ENCODE data around the gene GABRA1.

GABRA1 gene

DNA sequence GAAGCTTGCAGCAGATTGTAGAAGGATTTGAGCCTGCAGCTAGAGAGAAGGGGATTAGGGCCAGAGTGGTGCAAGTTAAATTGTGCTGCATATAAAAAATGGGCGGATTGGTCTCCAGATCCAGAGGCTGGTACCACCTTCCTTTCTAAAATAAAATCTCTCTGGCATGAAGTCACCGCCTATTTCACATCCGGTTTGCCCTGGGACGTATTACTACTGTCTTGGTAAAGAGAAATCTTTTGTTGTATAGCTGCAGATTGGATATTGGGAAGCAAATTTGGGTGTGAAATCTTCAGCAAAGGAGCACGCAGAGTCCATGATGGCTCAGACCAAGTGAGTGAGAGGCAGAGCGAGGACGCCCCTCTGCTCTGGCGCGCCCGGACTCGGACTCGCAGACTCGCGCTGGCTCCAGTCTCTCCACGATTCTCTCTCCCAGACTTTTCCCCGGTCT, at the start of gene GABRA1:
Gene GABRA1, plus strand, starts transcription at position 180 of the 451 bp plus-strand sequence. CDS start 2,691 bp downstream, outside the sequence.
- FAIRE-seq: no peak

DNA sequence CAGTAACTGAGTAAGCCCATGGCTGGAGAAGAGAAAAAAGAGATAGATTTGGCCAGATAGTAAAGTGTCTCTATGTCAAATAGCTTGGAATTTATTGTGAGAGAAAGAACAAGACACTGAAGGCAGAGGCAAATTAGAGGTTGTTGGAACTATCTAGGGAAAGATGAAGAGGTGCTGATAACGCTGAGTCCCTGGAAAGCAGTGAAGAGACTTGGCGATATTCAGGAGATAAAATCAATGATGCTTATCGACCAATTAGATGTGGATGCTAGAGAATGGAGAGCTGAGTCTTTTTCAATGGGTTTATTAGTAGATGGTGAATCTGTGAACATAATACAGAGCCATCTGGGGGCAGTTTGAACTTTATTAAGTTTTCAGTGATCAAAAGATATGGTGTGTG, 48.6 kb upstream of the GABRA1 start:
- FAIRE-seq: no peak

DNA sequence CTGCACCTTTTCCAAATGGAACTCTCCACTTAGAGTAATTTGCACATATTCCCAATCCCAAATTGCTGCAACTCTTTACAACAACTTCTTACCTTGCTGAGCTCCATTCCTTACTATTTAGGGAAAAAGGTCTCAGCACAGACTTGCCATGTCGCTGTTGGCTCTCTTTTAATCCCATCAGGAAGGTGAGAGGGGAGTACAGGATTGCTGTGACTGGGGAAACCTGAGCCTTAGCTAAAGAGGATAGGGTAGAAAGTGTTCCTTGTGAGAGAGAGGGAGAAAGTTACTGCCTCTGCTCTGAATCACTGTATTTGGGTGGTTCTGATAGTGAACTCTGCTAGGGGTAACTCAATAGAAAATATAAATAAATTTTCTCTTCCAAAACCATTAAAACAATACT, 43.7 kb upstream of the GABRA1 start:
- FAIRE-seq: no peak

DNA sequence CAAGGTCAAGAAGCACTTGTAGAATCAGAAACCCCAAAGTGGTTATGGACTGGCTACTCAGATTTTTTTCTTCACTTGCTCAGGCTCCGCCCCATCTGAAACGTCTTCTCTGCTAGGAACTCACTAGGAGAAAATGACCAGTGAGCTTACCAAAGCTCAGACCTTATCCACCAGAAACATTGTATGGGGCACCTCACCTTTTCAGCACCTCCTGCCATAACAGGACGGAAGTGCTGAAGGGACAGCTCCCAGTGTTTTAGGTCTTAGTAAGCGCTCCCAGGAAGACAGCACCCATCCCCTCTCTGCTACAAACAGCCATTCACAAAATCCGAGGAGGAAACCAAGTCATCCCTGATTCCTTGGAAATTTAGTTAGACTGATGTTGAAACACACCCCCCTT, 1.2 kb upstream of the GABRA1 start:
- no peak for FAIRE-seq

DNA sequence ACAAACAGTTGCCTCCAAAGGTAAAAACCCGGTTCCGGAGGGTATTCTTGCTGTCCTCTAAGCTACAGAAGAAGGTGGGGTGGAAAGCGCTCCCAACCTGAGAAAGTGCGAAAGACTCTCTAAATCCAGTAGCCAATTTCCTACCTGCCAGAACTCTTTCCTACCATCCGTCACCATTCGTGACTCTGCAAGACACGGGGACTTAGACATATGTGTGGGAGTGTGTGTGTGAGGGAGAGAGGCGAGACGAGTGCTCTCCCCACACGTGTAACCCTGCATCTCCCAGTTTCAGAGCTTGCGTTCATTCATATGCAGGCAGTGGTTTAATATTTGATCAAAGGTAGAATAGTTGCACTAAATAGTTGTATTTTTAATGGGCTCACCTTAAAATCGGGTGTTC, 473 bp upstream of the GABRA1 start:
- no peak for FAIRE-seq

DNA sequence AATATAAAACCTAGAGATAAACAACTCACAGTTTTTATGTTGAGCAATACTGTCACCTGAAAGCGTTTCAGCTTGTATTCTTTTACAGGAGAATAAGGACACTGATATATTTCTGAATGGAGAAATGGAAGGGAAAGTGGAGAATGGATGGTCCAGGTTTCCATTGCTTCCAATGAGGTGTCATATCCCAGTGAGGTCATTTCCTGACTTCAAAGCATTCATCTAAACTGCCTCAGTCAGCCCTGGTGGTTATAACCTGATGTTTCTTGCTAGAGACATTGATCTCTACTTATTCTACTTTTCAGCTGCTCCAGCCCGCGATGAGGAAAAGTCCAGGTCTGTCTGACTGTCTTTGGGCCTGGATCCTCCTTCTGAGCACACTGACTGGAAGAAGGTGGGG, 2.6 kb downstream of the GABRA1 start:
- no peak for FAIRE-seq

DNA sequence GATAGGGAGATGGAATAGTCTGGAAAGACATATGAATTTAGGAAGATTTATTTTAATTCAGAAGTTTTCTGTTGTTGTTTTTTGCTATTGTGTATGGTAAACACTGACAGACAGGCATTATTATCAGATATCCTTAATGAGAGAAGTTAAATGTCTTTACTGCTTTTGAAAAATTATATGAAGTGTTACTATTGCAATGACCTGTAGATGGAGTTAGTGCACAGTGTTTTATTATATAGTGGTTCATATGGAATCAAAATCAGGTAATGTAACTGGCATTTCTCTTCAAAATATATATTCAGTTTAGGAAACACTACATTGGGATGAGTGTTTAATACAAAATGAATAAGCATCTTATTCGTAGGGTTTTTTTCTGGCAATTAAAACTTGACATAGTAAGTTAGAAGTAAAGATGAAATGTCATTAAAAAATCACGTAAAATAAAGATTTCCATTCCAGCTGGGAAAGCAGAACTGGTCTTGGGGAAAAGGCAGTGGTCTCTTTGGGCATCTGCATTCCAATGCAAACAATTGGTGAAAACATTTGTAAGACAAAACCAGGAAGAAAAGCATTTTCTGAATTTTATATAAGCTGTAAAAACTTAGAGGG, 3.9 kb downstream of the GABRA1 start:
- peak; percentile 82 for FAIRE-seq

DNA sequence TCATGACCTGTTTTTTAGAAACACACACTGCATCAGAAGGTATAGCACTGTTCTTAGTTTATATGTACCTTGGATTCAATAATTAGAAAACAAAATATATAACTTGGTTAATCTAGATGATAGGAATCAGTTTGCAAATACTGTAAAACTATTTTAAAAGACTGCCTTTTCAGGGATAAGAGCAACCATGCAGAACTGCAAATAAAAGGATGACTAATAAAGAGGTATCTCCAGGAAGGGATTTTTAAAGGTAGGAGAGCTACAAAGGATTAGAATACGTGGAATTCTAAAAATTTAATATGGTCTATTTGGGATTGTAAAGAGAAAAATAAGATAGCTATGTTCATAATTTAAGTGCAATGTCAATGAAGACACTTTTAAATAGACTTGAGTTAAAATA, 9.4 kb downstream of the GABRA1 start:
- FAIRE-seq: no peak

DNA sequence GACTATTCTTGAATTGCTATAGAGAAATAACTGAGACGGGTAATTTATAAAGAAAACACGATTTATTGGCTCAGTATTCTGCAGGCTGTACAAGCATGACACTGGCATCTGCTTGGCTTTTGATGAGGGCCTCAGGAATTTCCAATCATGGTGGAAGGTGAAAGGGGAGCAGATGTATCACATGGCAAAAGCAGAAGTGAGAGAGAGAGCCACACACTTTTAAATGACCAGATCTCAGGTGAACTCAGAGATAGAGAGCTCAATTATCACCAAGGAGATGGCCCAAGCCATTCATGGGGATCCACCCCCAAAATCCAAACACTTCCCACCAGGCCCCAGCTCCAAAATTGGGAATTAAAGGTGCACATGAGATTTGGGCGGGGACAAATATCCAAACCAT, 15.3 kb downstream of the GABRA1 start:
- no peak for FAIRE-seq

DNA sequence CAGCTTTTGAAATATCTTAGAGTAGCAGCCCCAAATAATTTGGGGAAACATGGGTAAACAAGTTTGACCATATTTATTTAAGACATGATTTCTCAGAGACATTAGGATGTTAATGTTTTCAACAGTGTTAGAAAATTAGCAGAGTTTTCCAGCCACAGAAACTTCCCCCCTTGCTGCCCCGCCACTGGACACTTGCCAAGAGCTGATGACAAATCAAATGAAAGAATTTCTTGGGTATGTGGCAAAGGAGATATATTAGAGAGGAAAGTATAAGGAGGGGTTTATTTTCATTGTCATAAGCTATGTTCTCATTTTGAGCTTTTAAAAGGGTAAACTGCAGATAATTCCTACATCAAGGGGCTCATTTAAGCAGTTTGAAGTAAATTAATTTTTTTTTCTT, 15.9 kb downstream of the GABRA1 start:
- FAIRE-seq: no peak

DNA sequence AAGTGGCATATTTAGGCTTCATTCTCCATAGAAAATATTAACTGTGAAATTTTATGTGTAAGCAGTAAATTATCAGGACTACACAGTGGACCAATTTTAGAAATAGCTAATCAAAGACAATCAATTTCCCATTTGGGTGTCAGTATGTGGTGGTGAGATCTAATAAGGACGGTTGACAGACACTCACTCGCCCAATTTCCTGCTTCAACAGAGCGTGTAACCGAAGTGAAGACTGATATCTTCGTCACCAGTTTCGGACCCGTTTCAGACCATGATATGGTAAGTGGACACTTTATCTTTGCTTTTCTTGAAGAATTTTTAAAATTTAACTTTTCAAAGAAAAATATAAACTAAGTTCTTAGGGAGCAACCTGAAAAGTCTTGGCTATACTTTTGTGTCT, 17.6 kb downstream of the GABRA1 start:
- FAIRE-seq: no peak

DNA sequence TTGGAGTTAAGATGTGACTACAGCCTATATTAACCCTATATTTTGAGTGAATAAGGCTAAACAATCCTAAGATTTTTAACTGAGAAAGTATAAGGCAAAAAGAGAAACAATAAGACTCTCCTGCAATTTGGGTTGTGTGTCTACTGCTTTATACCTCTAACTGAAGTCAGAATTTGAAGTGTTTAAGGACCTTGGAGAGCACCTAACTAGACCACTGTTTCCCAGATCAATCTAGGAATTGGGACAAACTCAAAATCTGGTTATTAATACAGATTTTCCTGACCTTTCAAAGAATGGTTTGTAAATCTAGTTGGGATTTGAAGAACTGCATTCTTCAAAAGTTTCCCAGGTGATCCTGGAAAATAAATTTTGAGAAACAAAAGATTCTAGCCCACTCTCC, 42.1 kb downstream of the GABRA1 start:
- no peak for FAIRE-seq

DNA sequence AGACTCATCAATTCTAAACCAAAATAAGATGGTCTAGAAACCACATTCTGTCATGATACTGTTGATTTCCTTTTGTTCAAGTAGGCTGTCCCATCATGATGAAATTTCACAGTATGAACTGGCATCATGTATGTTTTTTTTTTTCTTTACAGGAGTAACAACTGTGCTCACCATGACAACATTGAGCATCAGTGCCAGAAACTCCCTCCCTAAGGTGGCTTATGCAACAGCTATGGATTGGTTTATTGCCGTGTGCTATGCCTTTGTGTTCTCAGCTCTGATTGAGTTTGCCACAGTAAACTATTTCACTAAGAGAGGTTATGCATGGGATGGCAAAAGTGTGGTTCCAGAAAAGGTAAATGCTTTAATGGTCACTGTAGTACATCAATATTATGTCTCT, 47.6 kb downstream of the GABRA1 start:
- FAIRE-seq: no peak

DNA sequence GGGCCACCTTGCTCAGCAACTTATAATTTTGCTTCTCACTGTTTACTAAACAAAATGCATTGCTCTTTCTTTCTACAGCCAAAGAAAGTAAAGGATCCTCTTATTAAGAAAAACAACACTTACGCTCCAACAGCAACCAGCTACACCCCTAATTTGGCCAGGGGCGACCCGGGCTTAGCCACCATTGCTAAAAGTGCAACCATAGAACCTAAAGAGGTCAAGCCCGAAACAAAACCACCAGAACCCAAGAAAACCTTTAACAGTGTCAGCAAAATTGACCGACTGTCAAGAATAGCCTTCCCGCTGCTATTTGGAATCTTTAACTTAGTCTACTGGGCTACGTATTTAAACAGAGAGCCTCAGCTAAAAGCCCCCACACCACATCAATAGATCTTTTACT, 49.1 kb downstream of the GABRA1 start:
- no peak for FAIRE-seq

DNA sequence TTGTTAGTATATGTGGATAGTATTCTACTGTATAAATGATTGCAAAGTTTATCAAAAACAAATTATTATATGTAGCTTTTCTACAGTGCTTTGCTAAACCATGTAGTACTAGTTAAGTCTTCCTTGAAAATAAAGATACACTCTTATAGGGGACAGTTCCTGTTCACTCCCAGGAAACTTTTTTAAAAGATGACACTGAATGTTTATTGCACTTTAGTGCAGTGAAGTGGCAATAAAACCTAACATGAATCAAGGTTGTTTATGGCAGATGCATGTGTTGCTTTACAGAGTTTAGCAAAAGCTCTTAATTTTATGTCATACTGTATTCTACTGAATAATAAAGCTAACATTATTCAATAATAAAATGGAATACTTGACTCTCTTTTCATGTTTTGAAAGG, 51.7 kb downstream of the GABRA1 start:
- no peak for FAIRE-seq

DNA sequence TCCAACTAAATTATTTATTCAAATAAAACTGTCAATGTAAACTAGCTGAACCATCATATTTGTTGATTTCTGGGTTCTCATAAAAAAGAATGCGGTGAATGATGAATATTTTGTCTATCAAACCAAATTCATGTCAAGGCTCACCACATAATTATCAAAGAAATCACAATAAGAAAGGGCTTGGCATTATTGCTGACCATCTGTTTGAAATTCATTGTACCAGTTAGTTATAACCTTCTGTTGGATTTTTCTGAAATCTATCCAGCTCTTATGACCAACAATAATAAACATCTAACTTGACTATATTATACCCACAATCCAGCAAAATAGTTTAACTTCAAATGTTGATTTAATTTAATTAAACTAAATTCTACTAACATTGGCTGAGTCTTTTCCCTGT, 53.1 kb downstream of the GABRA1 start:
- no peak for FAIRE-seq

DNA sequence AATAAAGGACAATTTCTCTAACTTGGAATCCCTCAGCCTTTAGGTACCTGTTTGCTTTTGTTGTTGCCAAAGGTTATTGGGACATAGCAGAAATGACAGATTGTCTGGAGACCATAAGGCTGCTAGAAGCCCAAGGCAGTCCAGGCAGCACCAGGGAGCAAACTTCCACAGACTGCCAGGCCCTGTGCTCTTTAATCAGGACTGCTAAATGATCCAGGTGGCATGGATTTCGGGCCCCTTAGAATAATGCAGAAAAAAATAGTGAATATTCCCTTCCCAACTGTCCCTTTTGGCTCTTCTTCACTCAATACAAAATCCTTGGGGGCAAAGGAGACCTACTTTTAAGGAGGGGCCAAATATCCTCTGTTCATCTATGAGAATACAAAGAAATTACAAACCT, 73.9 kb downstream of the GABRA1 start:
- no peak for FAIRE-seq

DNA sequence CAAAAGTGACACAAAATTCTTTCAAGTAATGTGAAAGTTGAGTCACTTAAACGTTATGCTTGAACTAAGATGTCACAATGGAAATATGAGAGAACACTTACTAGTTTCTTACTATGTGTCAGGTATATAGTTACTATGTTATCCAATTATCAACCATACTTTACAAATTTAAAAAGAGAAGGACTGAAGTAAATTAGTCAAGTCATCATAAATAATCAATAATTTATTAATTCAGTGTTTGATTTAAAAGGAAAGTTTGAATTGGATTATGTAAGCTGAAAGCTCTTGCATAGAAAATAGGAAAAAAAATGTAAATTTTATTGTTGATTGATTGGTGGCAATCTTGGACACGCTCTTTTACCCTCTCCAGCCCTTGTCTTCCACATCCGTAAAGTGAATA, 76.3 kb downstream of the GABRA1 start:
- no peak for FAIRE-seq

DNA sequence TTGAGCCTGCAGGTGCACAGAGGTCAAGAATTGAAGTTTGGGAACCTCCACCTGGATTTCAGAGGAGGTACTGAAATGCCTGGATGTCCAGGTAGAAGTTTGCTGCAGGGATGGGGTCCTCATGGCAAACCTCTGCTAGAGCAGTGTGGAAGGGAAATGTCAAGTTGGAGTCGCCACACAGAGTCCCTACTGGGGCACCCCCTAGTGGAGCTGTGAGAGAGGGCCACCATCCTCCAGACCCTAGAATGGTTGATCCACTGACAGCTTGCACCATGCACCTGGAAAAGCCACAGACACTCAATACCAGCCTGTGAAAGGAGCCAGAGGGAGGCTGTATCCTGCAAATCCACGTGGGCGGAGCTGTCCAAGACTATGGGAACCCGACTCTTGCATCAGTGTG, 78.0 kb downstream of the GABRA1 start:
- no peak for FAIRE-seq

DNA sequence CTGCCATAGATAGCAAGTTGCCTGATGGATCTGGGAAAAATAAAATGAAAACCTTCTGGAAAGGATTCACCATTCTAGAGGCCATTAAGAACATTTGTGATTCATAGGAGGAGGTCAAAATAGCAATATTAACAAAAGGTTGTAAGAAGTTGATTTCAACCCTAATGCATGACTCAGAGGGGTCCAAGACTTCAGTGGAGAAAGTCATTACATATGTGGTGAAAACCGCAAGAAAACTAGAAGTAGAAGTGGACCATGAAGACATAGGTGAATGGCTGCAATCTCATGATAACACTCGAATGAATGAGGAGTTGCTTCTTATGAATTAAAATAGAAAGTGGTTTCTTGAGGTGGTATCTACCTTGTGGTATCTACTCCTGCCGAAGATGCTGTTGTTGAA, 86.6 kb downstream of the GABRA1 start:
- no peak for FAIRE-seq

DNA sequence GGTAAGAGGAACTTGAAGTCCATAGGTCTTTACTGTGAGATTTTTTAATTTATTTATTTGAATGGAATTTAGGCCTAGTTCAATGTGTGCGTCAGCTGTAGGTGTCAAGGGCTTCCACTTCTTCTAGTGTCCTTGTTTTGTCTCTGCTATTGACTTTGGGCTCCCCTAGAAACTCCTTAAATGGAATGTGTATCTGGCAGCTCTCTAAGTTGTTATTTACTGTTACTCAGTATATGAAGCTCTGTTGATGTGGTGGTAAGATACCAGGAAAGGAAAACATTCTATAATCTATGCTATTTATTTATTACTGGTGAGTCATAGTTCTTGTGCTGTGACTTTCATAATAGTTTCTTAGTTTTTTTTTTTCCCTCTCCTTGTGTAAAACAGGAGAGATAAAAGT, 97.1 kb downstream of the GABRA1 start:
- no peak for FAIRE-seq

DNA sequence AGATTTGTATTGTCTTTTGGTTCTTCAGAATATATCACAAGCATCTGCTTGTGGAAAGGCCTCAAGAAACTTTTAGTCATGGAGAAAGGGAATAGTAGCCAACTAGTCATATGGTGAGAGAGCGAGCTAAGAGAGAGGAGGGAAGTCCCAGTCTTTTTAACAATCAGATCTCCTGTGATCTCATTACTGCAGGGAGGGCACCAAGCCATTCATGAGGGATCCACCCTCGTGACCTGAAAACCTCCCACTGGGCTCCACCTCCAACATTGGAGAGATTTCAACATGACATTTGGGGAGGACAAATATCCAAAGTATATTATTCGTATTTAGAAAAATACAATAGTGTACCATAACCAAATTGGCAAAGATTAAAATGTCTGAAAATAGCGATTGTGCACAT, 99.0 kb downstream of the GABRA1 start:
- FAIRE-seq: no peak

Measured in G401.6 (cell line).